ENCODE measurements around the gene HSPA9. TPM values are rescaled to one million over a fixed set of nuclear protein-coding genes. Genes with fewer than 3 reads are reported as not detected.

HSPA9 gene
- total RNA-seq (2022; extraction: Qiagen RNA extraction; ENCODE audit: low read depth) = 322 to 349 TPM (median 328 TPM) in 5 replicates

GRCh38 chr5:138575194-138576015, at the start of gene HSPA9:
HSPA9 (minus strand) TSS chr5:138575401; CDS start chr5:138575318, 83 bp downstream.

DNA sequence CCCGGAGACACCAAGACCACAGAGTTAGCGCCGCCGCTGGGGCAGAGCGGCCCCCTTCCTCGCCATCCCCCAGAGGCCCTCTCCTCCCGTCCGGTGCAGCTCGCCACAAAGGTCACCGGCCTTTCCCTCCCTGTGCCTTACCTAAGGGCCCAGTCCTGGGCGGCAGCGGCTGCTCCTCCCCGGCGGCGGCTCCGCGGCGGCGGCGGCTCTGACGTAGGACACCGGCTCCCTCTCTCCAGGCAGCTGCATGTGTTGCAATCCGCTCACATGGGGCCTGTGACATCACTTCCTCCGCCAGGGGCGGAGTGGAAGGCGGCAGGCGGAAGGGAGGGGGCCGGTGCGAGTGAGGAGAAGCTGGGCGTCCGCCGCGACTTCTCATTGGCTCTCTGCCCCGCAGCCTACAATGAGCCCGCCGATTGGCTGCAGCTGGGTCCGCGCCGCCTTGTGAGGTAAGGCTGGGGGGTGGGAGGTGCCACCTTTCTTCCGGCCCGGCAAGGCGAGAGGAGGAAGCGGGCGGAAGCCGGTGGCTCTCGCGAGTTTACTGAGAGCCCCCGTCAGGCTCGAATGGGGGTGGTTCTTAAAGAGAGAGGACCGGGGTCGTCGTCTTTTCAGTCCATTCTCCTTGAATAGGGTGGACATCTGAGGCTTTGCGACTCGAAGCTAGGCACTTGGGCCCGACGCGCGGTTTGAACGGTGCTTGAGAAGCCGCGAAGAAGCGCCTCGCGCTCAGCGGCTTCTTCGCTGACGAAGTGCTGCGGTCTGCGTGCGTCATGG, 32.1 kb downstream of the HSPA9 start, which contains the start of gene ETF1:
Gene ETF1 (minus strand): TSS at position 281 of the 774 bp plus-strand sequence. CDS start 318 bp downstream, outside the sequence.

Other genes starting within 250 kb of the HSPA9 start
- 8.6 to 11.7 TPM (median 10.5 TPM) in 5 replicates for gene CDC25C, start 243.6 kb downstream of the HSPA9 start, total RNA-seq (2022; extraction: Qiagen RNA extraction; ENCODE audit: low read depth)
- 18.4 to 23.9 TPM (median 21.3 TPM) in 5 replicates for gene FAM53C, start 237.1 kb downstream of the HSPA9 start, total RNA-seq (2022; extraction: Qiagen RNA extraction; ENCODE audit: low read depth)
- gene KDM3B, start 222.7 kb downstream of the HSPA9 start, total RNA-seq (2022; extraction: Qiagen RNA extraction; ENCODE audit: low read depth) = 34.9 to 45.4 TPM (median 40.0 TPM) in 5 replicates
- gene REEP2, start 136.3 kb downstream of the HSPA9 start, total RNA-seq (2022; extraction: Qiagen RNA extraction; ENCODE audit: low read depth) = 6.1 to 7.7 TPM (median 6.9 TPM) in 5 replicates
- gene EGR1, start 109.9 kb downstream of the HSPA9 start, total RNA-seq (2022; extraction: Qiagen RNA extraction; ENCODE audit: low read depth) = 8.5 to 13.4 TPM (median 10.9 TPM) in 5 replicates
- gene ETF1, start 32.2 kb downstream of the HSPA9 start, total RNA-seq (2022; extraction: Qiagen RNA extraction; ENCODE audit: low read depth) = 126 to 138 TPM (median 132 TPM) in 5 replicates
- 181 to 209 TPM (median 190 TPM) in 5 replicates for gene CTNNA1, start 178.0 kb upstream of the HSPA9 start, total RNA-seq (2022; extraction: Qiagen RNA extraction; ENCODE audit: low read depth)

Data from A549 treated with GW870086 at 1 μM for 4 hours (cell line).